Stimulated activated naive CD4-positive, alpha-beta T cell treated with Interleukin-2 at 50 U/mL for 16 hours (primary cell): ENCODE data around the gene FAM13C.
"Not testable (repeated sequence)": the region's sequence is repeated elsewhere in the genome, so short reads cannot be mapped to it uniquely, and the experiment has no call there.

ENCODE experiments used
- DNase-seq: peaks from one replicate; lab custom pipeline; 2025; lab: John Stamatoyannopoulos, UW

FAM13C gene

DNA sequence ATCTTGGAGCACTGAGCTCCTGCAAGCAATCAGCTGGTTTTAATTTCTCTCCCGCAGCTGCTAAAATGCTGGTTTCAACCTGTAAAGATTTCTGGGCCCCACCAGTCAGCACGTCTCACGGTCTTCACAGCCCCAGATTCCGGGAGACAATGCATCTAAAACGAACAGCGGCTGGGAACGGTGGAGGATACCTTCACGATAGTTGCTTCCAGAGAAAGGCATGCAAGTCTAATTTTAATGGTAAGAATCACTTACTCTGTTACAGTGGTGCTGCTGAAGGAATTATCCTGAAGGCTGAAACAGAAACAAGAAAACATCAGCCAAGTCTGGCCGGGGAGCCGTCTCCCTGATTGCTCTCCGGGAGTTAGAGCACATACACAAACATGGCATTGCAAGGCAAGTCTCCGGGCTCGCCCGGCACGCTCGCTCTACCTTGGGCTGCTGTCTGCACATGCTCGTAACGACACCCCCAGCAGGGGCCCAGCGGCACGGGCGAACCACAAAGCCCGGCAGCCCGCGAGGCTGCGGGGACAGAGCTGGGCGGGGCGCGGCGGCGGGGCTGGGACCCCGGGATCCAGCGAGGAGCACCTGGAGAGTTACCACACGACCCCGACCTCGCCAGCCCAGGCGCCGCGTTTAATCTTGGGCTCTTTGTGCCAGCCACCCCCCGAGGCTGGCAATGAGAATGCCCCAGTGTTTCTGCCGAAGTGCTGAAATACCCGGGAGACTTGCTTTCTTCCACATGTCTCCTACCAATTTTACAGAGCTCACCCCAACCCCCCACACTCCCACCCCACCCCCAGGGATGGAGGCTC, at the start of gene FAM13C:
TSS of gene FAM13C (minus strand) at position 406 of the 815 bp plus-strand sequence. CDS start at position 317, 89 bp downstream.
- DNase-seq: no peak

DNA sequence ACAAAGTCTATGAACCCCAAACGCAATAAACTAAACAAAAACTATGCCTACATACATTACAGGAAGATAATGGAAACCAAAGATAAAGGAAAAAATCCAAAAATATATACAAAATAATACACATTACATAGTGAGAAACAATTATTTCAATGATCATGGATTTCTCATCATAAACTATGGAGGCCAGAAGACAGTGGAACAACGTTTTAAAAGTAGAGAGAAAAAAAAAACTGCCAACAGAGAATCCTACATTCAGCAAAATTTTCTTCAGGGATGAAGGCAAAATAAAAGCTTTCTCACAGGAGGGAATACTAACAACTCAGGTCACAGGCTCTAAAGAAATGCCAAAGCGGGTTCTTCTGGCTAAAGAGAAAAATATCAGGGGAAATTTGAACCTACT, 42.9 kb upstream of the FAM13C start:
- no peak for DNase-seq

DNA sequence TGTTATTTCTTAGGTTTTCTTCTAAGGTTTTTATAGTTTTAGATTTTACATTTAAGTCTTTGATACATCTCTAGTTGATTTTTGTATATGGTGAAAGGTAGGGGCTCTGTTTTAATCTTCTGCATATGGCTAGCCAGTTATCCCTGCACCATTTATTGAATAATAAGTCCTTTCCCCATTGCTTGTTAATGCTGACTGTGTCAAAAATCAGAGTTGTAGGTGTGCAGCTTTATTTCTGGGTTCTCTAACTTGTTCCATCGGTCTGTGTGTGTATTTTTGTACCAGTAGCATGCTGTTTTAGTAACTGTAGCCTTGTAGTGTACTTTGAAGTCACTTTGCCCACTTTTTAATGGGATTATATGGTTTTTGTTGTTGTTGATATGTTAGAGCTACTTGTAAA, 37.9 kb upstream of the FAM13C start:
- no peak for DNase-seq

- not testable (repeated sequence) for DNase-seq
Observed at GRCh38 chr10:59399329-59399728, 37.0 kb upstream of the FAM13C start.

DNA sequence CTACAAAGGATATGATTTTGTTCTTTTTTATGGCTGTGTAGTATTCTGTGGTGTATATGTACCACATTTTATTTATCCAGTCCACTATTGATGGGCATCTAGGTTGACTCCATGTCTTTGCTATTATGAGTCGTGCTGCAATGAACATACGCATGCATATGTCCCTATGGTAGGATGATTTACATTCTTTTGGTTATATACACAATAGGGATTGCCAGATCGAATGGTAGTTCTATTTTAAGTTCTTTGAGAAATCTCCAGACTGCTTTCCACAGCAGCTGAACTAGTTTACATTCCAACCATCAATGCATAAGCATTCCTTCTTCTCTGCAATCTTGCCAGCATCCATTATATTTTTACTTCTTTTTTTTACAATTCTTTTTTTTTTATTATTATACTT, 35.6 kb upstream of the FAM13C start:
- no peak for DNase-seq

- DNase-seq: no peak
Observed at GRCh38 chr10:59395984-59396383, 33.6 kb upstream of the FAM13C start.

- no peak for DNase-seq
Observed at GRCh38 chr10:59393349-59393748, 31.0 kb upstream of the FAM13C start.

DNA sequence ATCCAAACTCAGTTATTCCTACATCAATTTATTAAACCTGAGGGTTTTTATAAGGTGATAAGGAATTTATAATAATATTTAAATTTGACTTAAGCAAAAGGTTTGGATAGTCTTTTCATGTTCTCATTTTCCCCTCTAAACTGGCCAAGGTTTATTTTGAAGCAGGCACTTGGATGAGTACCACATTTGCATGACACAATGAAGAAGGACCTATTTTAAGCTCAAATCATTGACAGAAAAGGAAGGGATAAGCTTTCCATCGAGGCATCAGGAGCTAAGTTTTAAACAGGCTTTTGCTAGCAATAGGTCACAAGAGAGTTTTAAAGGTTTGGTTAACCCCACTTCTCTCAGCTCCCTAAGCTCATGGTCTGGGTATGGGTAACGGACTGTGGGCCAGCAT, 28.7 kb upstream of the FAM13C start:
- no peak for DNase-seq

- no peak for DNase-seq
Observed at GRCh38 chr10:59388671-59388976, 26.3 kb upstream of the FAM13C start.

GRCh38 chr10:59387951-59388670, 25.8 kb upstream of the FAM13C start:
- no peak for DNase-seq

DNA sequence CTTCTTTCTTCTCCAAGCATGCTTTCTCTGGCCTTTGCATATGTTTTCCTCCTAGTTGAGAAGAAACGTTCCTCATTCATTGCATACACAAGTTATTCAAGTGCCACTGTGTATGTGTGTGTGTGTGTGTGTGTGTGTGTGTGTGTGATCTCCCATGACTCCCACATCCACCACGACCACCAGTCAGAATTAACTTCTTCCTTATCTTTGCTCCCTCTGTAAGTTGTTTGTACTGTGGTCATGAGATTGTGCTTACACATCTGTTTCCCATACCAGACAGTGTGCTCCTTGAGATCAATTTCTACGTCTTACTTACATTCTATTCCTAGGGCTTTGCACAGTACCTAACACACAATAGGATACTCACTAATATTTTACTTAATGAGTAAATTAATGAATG, 22.4 kb upstream of the FAM13C start:
- no peak for DNase-seq

DNA sequence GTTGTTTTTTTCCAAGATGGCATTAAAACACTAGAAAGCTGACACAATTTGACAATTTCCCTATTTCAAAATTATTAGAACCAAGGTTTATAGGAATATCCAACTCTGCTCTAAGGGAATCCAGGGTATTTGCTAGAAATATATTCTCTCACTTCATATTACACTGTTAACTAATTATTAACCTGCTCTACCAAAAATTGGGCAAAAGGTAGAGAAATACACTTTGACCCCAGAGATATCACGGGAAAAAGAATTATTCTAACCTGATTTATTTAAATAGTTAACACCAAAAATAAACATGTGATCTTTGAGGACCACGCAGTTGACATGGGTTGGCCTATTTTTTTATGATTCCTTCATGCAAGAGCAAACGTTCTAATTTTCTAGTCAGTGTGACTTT, 21.6 kb upstream of the FAM13C start:
- DNase-seq: no peak

DNA sequence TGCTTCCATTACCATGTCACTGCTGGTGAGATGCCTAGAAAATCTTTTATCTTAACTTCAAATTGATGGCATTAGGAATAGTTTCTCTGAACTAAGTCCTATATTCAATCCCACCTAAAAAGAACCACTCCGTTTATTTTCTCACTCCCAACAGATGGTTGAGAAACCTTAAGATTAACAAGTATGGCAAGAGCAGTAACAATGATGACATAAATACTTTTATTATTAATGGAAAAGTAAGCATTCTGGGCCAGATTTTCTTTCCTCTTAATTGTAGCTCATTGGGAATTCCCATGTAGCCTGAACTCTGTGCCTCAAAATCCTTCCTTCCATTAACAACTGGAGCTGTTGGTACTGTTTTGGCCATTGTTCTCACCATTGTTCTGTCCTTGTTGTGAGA, 21.1 kb upstream of the FAM13C start:
- no peak for DNase-seq

- no peak for DNase-seq
Observed at GRCh38 chr10:59382831-59383295, 20.5 kb upstream of the FAM13C start.

- DNase-seq: no peak
Observed at GRCh38 chr10:59381687-59382086, 19.3 kb upstream of the FAM13C start.

GRCh38 chr10:59376846-59377245, 14.5 kb upstream of the FAM13C start:
- DNase-seq: no peak

- DNase-seq: no peak
Observed at GRCh38 chr10:59375990-59376389, 13.6 kb upstream of the FAM13C start.

GRCh38 chr10:59374916-59375315, 12.6 kb upstream of the FAM13C start:
- no peak for DNase-seq

DNA sequence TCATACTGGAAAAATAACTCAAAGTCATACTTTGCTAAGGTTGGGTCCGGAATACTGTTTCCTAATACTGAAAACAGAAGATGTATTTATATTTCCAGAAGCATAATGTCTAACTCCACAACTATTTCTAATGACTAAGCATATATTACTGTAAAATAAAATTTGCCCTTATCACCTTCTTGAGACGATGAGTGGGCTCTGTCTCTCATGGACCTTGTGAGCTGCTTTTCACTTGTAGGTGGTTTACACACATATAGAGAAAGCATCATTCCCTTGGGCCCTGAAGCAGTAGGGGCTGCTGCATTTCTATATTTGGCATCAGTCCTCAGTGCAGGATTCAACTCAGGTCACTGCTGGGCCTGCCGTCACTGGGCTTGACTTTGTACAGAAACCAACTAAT, 10.7 kb upstream of the FAM13C start:
- no peak for DNase-seq

GRCh38 chr10:59372543-59372942, 10.2 kb upstream of the FAM13C start:
- DNase-seq: no peak

GRCh38 chr10:59366290-59366689, 3.9 kb upstream of the FAM13C start:
- DNase-seq: no peak

DNA sequence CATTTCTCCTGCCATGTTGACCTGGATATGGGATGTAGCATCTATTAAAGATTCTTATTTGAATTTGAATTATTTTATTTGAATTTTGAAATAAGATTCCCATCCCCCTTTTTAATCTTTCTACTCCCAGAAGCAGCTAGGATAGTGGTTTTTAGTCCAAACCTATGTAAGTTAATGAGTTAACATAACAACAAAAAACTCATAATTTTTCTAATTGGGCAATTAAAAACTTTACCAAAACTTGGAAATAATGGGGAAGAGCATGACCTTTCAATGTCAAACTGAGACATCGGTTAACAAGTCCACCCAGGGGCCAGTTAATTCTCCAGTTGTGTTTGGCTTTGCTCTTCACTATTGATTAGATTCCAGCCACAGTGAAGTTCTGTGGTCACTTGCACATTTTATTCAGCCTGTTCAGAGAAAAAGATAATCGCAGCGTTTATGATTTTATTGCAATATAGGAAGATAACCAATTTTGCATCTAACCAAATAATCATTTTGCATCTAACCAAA, 1.2 kb upstream of the FAM13C start:
- no peak for DNase-seq

GRCh38 chr10:59362959-59363381, 621 bp upstream of the FAM13C start:
- DNase-seq: no peak
